Parathyroid adenoma (tissue), 2 donors: ENCODE measurements around the gene DHX32.
"Not testable (repeated sequence)": the region's sequence is repeated elsewhere in the genome, so short reads cannot be mapped to it uniquely, and the experiment has no call there.

ENCODE experiments used
- H2AFZ ChIP-seq: fragments of 300-600 bp; sonication (generic); one replicate; pipeline ENCODE4 v1.7.0; 2017; ENCODE audit warnings: antibody characterized with exemption, mild to moderate bottlenecking
- H3K27ac ChIP-seq: fragments of 300-600 bp; sonication (generic); one replicate; pipeline ENCODE4 v1.7.0; 2017
- H3K27me3 ChIP-seq: fragments of 300-600 bp; sonication (generic); one replicate; pipeline ENCODE4 v1.7.0; 2017; ENCODE audit warnings: low read length; ENCODE audit not compliant: control insufficient read depth, insufficient read depth
- H3K36me3 ChIP-seq: fragments of 300-600 bp; sonication (generic); one replicate; pipeline ENCODE4 v1.7.0; 2017; ENCODE audit warnings: low read length; ENCODE audit not compliant: control insufficient read depth, insufficient read depth
- H3K4me1 ChIP-seq: fragments of 300-600 bp; sonication (generic); one replicate; pipeline ENCODE4 v1.7.0; 2017; ENCODE audit warnings: control low read depth
- H3K4me2 ChIP-seq: fragments of 300-600 bp; sonication (generic); one replicate; pipeline ENCODE4 v1.7.0; 2017; ENCODE audit warnings: low read length
- H3K4me3 ChIP-seq: fragments of 300-600 bp; sonication (generic); one replicate; pipeline ENCODE4 v1.7.0; 2017; ENCODE audit warnings: low read depth, low read length
- H3K79me2 ChIP-seq: fragments of 300-600 bp; sonication (generic); one replicate; pipeline ENCODE4 v1.7.0; 2017; ENCODE audit warnings: control low read depth
- H3K9ac ChIP-seq: fragments of 300-600 bp; sonication (generic); one replicate; pipeline ENCODE4 v1.7.0; 2017; ENCODE audit warnings: mild to moderate bottlenecking
- H3K9me3 ChIP-seq: fragments of 300-600 bp; sonication (generic); one replicate; pipeline ENCODE4 v1.7.0; 2017; ENCODE audit warnings: low read length; ENCODE audit not compliant: control insufficient read depth
- TF ChIP-seq, protein P1 (sequence below): fragments of 300-600 bp; sonication (generic); IDR thresholded peaks from one replicate; pipeline ENCODE4 v1.7.0; 2017; ENCODE audit warnings: antibody characterized with exemption, mild to moderate bottlenecking
- donor health status: primary hyperparathyroidism.

DHX32 gene, protein sequence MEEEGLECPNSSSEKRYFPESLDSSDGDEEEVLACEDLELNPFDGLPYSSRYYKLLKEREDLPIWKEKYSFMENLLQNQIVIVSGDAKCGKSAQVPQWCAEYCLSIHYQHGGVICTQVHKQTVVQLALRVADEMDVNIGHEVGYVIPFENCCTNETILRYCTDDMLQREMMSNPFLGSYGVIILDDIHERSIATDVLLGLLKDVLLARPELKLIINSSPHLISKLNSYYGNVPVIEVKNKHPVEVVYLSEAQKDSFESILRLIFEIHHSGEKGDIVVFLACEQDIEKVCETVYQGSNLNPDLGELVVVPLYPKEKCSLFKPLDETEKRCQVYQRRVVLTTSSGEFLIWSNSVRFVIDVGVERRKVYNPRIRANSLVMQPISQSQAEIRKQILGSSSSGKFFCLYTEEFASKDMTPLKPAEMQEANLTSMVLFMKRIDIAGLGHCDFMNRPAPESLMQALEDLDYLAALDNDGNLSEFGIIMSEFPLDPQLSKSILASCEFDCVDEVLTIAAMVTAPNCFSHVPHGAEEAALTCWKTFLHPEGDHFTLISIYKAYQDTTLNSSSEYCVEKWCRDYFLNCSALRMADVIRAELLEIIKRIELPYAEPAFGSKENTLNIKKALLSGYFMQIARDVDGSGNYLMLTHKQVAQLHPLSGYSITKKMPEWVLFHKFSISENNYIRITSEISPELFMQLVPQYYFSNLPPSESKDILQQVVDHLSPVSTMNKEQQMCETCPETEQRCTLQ

DNA sequence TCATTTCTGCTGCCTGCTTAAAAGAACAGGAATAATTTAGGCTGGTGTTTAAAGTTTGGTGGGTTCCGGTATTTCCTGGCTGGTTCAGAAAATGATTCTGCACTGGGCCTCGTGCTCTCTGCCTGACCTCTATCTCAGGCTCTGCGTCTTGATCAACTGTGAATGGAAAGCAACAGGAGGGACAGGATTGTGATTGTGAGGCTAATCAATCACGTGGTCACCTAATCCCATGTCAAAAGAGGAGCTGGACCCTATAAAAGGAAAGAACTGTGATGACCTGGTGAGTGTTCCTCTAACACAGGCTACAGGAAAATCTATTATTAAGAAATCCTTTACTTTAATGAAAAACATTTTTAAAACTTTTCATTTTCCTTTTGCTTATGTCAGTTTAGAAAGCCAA lies at the start of gene DHX32:
DHX32 (minus strand) TSS at position 101 of the 400 bp plus-strand sequence. CDS start 468 bp downstream, outside the sequence.
- TF ChIP-seq, protein P1, sequence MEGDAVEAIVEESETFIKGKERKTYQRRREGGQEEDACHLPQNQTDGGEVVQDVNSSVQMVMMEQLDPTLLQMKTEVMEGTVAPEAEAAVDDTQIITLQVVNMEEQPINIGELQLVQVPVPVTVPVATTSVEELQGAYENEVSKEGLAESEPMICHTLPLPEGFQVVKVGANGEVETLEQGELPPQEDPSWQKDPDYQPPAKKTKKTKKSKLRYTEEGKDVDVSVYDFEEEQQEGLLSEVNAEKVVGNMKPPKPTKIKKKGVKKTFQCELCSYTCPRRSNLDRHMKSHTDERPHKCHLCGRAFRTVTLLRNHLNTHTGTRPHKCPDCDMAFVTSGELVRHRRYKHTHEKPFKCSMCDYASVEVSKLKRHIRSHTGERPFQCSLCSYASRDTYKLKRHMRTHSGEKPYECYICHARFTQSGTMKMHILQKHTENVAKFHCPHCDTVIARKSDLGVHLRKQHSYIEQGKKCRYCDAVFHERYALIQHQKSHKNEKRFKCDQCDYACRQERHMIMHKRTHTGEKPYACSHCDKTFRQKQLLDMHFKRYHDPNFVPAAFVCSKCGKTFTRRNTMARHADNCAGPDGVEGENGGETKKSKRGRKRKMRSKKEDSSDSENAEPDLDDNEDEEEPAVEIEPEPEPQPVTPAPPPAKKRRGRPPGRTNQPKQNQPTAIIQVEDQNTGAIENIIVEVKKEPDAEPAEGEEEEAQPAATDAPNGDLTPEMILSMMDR: no peak
- Histone ChIP-seq H3K36me3 (no peaks in the 10 kb centered on the region), H3K9me3 (no peaks in the 10 kb centered on the region), H3K79me2 (peaks cover 2% of the 10 kb centered on the region), H3K9ac (no peak within 1 kb of the TSS), H2AFZ (no peak within 1 kb of the TSS), H3K4me1 (no peaks in the 10 kb centered on the region), H3K27me3 (no peaks in the 10 kb centered on the region), H3K27ac (no peak within 1 kb of the TSS), H3K4me2 (no peak within 1 kb of the TSS), H3K4me3 (no peak within 1 kb of the TSS)

DNA sequence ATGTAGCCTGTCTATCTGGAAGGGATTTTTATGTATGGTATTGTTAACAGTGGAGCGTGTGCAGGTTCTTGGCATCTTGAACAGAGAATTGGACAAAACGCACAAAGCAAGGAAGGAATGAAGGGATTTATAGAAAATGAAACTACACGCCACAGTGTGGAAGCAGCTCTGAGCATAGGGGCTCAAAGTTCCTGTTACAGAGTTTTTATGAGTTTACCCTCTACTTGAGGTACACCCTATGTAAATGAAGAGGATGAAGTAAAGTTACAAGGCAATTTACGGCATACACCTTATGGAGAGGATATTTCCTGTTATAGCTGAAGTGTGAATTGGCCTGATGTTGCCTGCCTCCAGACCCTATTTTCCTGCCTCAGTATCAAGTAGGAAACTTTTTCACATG lies 48.5 kb upstream of the DHX32 start:
- Histone ChIP-seq H3K27me3 (no peaks in the 10 kb centered on the region), H3K4me2 (no peak overlapping the region), H2AFZ (no peak overlapping the region), H3K27ac (no peak overlapping the region), H3K4me3 (no peak overlapping the region), H3K9ac (no peak overlapping the region), H3K9me3 (no peaks in the 10 kb centered on the region), H3K79me2 (no peaks in the 10 kb centered on the region), H3K4me1 (no peaks in the 10 kb centered on the region), H3K36me3 (no peaks in the 10 kb centered on the region)
- TF ChIP-seq, protein P1: no peak

DNA sequence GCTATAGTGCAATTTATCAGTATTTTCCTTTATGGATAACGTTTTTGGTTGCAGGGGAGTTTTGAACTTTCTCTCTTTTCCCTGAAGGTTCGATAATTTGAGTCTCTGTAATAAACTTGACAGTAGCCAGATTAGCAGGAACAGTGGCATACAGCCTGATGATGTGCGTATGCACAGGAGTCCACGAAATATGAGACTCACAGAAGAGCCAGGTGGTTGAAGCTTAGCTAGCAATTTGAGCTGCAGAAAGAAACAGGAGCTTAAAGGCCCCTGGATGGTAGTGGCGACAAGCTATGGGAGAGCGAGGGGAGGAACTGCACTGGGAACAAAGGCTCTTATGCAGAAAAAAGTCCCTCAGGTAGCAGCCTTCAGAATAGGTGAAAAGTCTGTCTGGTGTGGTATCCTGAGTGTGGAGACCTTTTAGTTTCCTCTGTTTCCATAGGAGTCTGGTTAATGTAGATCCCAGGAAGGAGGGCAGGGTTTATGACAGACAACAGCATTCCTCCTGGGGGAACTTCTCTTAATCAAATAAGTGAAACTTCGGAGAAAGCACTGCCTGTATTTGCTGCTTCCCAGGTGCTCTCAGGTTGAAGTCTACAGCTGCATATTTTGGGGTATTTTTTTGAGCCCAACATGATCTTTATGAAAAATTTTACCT lies 48.0 kb upstream of the DHX32 start:
- Histone ChIP-seq H3K9me3 (no peaks in the 10 kb centered on the region), H3K36me3 (no peaks in the 10 kb centered on the region), H2AFZ (no peak overlapping the region), H3K27me3 (no peaks in the 10 kb centered on the region), H3K4me1 (no peaks in the 10 kb centered on the region), H3K9ac (no peak overlapping the region), H3K4me3 (no peak overlapping the region), H3K4me2 (no peak overlapping the region), H3K79me2 (no peaks in the 10 kb centered on the region), H3K27ac (no peak overlapping the region)
- TF ChIP-seq, protein P1: no peak

DNA sequence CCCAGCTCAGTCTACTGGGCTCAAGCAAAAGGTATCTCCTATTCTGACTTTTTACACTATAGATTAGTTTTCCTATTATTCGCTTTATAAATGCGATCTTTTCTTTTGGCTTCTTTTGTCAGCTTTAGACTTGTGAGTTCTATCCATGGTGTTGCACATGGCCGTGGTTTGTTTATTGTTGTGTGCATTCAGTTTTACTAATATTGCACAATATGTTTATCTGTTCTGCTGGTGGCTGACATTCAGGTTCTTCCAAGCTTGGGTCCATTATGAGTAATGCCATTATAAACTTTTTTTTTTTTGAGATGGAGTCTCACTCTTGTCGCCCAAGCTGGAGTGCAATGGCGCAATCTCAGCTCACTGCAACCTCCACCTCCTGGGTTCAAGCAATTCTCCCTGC lies 46.2 kb upstream of the DHX32 start:
- not testable (repeated sequence) for H2AFZ ChIP-seq, H3K4me1 ChIP-seq, H3K4me2 ChIP-seq, H3K36me3 ChIP-seq, H3K79me2 ChIP-seq, H3K9me3 ChIP-seq, H3K9ac ChIP-seq, H3K27me3 ChIP-seq, H3K4me3 ChIP-seq, H3K27ac ChIP-seq

DNA sequence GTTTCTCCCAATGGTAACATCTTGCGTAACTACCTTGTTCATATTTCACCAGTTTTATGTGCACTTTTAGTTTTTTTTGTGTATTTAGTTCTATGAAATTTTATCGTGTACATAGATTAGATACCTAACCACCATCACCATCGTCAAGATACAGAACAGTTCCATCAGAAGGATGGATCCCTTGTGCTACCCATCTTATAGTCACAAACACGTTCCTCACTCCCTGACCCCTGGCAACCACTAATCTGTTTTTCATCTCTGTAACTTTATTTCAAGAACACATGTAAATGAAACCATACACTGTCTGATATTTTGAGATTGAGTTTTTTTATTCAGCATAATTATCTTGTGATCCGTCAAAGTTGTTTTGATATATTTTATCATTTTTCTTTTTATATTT lies 45.2 kb upstream of the DHX32 start:
- TF ChIP-seq, protein P1: no peak
- H3K9ac ChIP-seq: no peak overlapping the region
- H3K4me1 ChIP-seq: no peaks in the 10 kb centered on the region
- H3K36me3 ChIP-seq: no peaks in the 10 kb centered on the region
- H3K4me2 ChIP-seq: no peak overlapping the region
- H2AFZ ChIP-seq: no peak overlapping the region
- H3K4me3 ChIP-seq: no peak overlapping the region
- H3K27ac ChIP-seq: no peak overlapping the region
- no peaks in the 10 kb centered on the region for H3K9me3 ChIP-seq
- H3K79me2 ChIP-seq: no peaks in the 10 kb centered on the region
- no peaks in the 10 kb centered on the region for H3K27me3 ChIP-seq
